ENCODE measurements around the gene UNKL. TPM values are rescaled to one million over a fixed set of nuclear protein-coding genes. Genes with fewer than 3 reads are reported as not detected.

Gene UNKL
- total RNA-seq, 1 donor from 2014 or later: 31.5 TPM

DNA sequence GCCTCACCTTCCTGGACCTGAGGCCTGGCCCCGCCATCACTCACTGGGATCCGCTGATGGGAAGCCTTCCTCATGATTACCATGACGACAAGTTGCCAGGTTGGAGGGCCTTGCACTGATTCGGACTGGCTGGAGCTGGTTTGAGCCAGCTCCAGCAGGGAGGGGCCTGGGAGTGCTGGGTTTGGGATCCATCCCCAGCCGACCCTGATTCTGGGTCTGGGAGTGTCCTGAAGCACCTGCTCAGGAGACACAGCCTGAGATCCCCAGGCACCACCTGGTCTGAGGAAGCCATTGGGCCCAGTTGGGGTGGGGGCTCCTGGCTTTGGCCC, 86.9 kb downstream of the UNKL start:
- H3K9me3 Mint-ChIP-seq (ENCODE audit: low read depth): no peaks in the 10 kb centered on the region
- H3K27me3 Mint-ChIP-seq: peaks cover 3% of the 10 kb centered on the region
- peaks cover 8% of the 10 kb centered on the region for H3K4me1 Mint-ChIP-seq (ENCODE audit: low read depth)
- no peak overlapping the region for H3K4me3 Mint-ChIP-seq (ENCODE audit: low read depth)
- H3K36me3 Mint-ChIP-seq (ENCODE audit: insufficient read depth): peaks cover 7% of the 10 kb centered on the region
- TF ChIP-seq, protein P1, sequence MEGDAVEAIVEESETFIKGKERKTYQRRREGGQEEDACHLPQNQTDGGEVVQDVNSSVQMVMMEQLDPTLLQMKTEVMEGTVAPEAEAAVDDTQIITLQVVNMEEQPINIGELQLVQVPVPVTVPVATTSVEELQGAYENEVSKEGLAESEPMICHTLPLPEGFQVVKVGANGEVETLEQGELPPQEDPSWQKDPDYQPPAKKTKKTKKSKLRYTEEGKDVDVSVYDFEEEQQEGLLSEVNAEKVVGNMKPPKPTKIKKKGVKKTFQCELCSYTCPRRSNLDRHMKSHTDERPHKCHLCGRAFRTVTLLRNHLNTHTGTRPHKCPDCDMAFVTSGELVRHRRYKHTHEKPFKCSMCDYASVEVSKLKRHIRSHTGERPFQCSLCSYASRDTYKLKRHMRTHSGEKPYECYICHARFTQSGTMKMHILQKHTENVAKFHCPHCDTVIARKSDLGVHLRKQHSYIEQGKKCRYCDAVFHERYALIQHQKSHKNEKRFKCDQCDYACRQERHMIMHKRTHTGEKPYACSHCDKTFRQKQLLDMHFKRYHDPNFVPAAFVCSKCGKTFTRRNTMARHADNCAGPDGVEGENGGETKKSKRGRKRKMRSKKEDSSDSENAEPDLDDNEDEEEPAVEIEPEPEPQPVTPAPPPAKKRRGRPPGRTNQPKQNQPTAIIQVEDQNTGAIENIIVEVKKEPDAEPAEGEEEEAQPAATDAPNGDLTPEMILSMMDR (IDR thresholded peaks at IDR 0.05; ENCODE audit: unreplicated experiment): no peak
- H3K27ac Mint-ChIP-seq: no peak overlapping the region
- DNase-seq (ENCODE audit: low spot score, unreplicated experiment): no peak

DNA sequence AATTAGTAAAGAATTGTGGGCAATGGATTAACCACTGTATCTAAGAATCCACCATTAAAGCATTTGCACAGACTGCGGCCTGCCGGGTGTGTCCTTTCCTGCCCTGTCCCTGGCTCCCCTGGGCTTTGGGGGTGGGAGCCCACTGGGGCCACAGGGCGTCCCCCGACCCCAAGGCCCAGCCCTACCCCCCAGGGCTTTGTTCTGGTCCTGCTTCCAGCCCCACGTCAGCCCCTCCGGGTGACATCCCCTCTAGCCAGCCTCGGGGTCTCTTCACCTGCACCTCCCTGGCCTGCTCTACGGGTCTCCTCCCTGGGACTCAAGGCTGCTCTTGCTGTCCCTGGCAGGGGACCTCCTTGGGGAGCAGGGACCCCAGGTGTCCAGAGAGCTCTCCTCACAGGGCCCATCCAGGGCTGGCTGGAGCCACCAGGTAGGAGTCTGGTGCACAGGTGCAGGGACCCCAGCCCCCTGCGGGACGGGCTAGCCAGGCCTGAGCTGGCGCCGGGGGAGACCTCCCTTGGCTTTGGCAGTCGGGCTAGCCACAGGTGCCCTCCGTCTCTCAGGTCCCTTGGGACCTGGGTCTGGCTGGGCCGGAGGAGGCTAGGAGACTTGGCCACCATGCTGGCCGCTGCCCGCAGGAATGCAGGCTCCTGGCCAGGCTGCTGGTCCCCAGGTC, 87.4 kb downstream of the UNKL start:
- H3K4me3 Mint-ChIP-seq (ENCODE audit: low read depth): no peak overlapping the region
- TF ChIP-seq, protein P1 (IDR thresholded peaks at IDR 0.05; ENCODE audit: unreplicated experiment): no peak
- peaks cover 7% of the 10 kb centered on the region for H3K36me3 Mint-ChIP-seq (ENCODE audit: insufficient read depth)
- H3K27me3 Mint-ChIP-seq: no peaks in the 10 kb centered on the region
- no peak for DNase-seq (ENCODE audit: low spot score, unreplicated experiment)
- no peak overlapping the region for H3K27ac Mint-ChIP-seq
- H3K4me1 Mint-ChIP-seq (ENCODE audit: low read depth): peaks cover 6% of the 10 kb centered on the region
- no peaks in the 10 kb centered on the region for H3K9me3 Mint-ChIP-seq (ENCODE audit: low read depth)

DNA sequence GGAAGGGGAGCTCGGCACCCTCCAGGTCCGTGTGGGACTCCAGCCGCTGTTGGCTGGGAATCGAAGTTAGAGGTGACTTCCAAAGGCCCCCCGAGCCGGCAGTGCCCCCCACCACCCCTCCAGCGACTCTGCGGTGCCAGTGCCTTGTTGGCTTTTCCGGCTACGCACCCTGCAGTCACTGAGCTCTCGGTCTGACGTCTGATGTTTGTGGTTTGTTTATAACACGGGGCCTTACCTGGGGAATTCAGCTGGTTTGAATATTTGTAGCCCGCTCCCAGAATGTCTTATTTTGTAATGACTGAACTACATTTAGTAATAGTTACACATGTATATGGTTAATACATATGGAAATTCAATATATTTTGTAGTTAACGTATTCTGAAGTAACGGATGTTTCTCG, 88.1 kb downstream of the UNKL start:
- Mint-ChIP-seq H3K27ac (no peak overlapping the region), H3K4me3 (ENCODE audit: low read depth) (no peak overlapping the region), H3K9me3 (ENCODE audit: low read depth) (no peaks in the 10 kb centered on the region), H3K4me1 (ENCODE audit: low read depth) (peaks cover 2% of the 10 kb centered on the region), H3K36me3 (ENCODE audit: insufficient read depth) (peaks cover 7% of the 10 kb centered on the region), H3K27me3 (no peaks in the 10 kb centered on the region)
- TF ChIP-seq, protein P1 (IDR thresholded peaks at IDR 0.05; ENCODE audit: unreplicated experiment): no peak
- DNase-seq (ENCODE audit: low spot score, unreplicated experiment): no peak

DNA sequence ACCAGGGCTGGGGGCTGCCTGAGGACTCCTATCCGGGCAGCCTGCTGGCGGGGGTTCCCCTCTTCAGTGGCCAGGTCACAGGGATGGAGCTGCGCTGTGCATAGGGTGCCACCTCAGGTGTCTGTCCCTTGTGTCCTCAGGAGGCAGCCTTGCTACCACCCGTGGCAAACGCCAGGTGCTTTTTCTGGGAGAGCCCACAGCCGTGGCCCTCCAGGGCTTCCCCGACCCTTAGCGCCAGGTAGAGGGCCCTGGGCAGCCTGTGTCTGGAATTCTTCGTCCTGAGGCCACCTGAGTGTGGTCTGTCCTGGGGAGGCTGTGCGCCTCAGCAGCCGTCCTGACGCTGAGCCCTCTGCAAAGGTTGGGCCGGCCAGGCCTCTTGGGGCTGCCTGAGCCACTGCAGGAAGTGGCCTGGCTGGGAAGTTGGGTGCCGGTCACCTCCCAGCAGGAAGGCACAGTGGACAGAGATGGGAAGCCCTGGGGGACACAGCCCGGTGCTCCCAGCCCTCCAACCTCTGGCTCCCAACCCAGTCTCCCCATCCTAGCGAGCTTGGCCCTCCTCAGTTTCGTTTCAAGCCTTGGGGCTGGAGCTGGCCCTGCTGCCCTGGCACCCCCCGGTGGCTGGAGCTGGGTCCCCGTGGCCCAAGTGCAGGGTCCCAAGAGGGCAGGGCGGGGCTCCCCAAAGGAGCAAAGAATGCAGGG, 88.7 kb downstream of the UNKL start:
- H3K27me3 Mint-ChIP-seq: no peaks in the 10 kb centered on the region
- no peaks in the 10 kb centered on the region for H3K9me3 Mint-ChIP-seq (ENCODE audit: low read depth)
- DNase-seq (ENCODE audit: low spot score, unreplicated experiment): no peak
- H3K36me3 Mint-ChIP-seq (ENCODE audit: insufficient read depth): peaks cover 7% of the 10 kb centered on the region
- no peak overlapping the region for H3K27ac Mint-ChIP-seq
- H3K4me1 Mint-ChIP-seq (ENCODE audit: low read depth): no peaks in the 10 kb centered on the region
- TF ChIP-seq, protein P1 (IDR thresholded peaks at IDR 0.05; ENCODE audit: unreplicated experiment): no peak
- no peak overlapping the region for H3K4me3 Mint-ChIP-seq (ENCODE audit: low read depth)

DNA sequence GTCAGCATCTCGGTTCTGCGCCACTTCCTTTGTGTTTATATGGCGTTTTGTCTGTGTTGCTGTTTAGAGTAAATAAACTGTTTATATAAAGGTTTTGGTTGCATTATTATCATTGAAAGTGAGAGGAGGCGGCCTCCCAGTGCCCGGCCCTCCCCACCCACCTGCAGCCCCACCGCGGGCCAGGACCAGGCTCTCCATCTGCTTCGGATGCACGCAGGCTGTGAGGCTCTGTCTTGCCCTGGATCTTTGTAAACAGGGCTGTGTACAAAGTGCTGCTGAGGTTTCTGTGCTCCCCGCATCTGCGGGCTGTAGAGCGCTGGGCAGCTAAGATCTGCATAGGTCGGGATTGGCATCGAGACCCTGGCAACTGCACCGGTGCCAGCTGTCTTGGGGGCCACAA, 89.2 kb downstream of the UNKL start:
- no peaks in the 10 kb centered on the region for H3K4me1 Mint-ChIP-seq (ENCODE audit: low read depth)
- DNase-seq (ENCODE audit: low spot score, unreplicated experiment): no peak
- TF ChIP-seq, protein P1 (IDR thresholded peaks at IDR 0.05; ENCODE audit: unreplicated experiment): no peak
- no peaks in the 10 kb centered on the region for H3K27me3 Mint-ChIP-seq
- H3K27ac Mint-ChIP-seq: no peak overlapping the region
- H3K4me3 Mint-ChIP-seq (ENCODE audit: low read depth): no peak overlapping the region
- H3K36me3 Mint-ChIP-seq (ENCODE audit: insufficient read depth): peaks cover 7% of the 10 kb centered on the region
- H3K9me3 Mint-ChIP-seq (ENCODE audit: low read depth): no peaks in the 10 kb centered on the region
